Adipocyte (in vitro differentiated cells): ENCODE measurements around the gene RPS19BP1.
A peak's percentile ranks its signal among the peaks of the same experiment; 100 is the strongest.

Source experiments
- DNase-seq: peaks from one replicate; pipeline ENCODE4 v3.0.0-alpha.2; 2015; ENCODE audit warnings: low read depth
- H3K27me3 ChIP-seq: replicated peaks from 2 replicates; pipeline ENCODE4 v1.7.0; 2013; ENCODE audit warnings: mild to moderate bottlenecking, low read length, moderate library complexity; ENCODE audit not compliant: control insufficient read depth, insufficient read depth
- H3K36me3 ChIP-seq: 2 replicates; pipeline ENCODE4 v1.7.0; 2013; ENCODE audit warnings: low read length, mild to moderate bottlenecking, moderate library complexity; ENCODE audit not compliant: control insufficient read depth, insufficient read depth, severe bottlenecking
- H3K4me1 ChIP-seq: 2 replicates; pipeline ENCODE4 v1.7.0; 2013; ENCODE audit warnings: mild to moderate bottlenecking, low read length, moderate library complexity; ENCODE audit not compliant: control insufficient read depth, insufficient read depth
- H3K4me3 ChIP-seq: 2 replicates; pipeline ENCODE4 v1.7.0; 2013; ENCODE audit warnings: mild to moderate bottlenecking, low read length, moderate library complexity
- H3K9ac ChIP-seq: 2 replicates; pipeline ENCODE4 v1.7.0; 2013; ENCODE audit warnings: mild to moderate bottlenecking, low read length, moderate library complexity
- H3K9me3 ChIP-seq: 2 replicates; pipeline ENCODE4 v1.7.0; 2013; ENCODE audit warnings: mild to moderate bottlenecking, low read length, moderate library complexity; ENCODE audit not compliant: control insufficient read depth

The RPS19BP1 gene

GRCh38 chr22:39570226-39570625, 37.7 kb upstream of the RPS19BP1 start:
- Histone ChIP-seq H3K4me1 (peaks cover 7% of the 10 kb centered on the region), H3K9me3 (no peaks in the 10 kb centered on the region), H3K27me3 (peaks cover 22% of the 10 kb centered on the region), H3K36me3 (no peaks in the 10 kb centered on the region), H3K9ac (no peak overlapping the region), H3K4me3 (no peak overlapping the region)
- DNase-seq, result no peak

GRCh38 chr22:39569066-39569465, 36.5 kb upstream of the RPS19BP1 start:
- peaks cover 30% of the 10 kb centered on the region for H3K27me3 ChIP-seq
- H3K4me3 ChIP-seq, result no peak overlapping the region
- no peaks in the 10 kb centered on the region for H3K4me1 ChIP-seq
- no peak for DNase-seq
- no peaks in the 10 kb centered on the region for H3K36me3 ChIP-seq
- no peak overlapping the region for H3K9ac ChIP-seq
- no peaks in the 10 kb centered on the region for H3K9me3 ChIP-seq

GRCh38 chr22:39568278-39568981, 35.9 kb upstream of the RPS19BP1 start:
- Histone ChIP-seq H3K9ac (no peak overlapping the region), H3K27me3 (peaks cover 34% of the 10 kb centered on the region), H3K4me3 (no peak overlapping the region), H3K36me3 (no peaks in the 10 kb centered on the region), H3K9me3 (no peaks in the 10 kb centered on the region), H3K4me1 (no peaks in the 10 kb centered on the region)
- DNase-seq, result no peak

- H3K4me3 ChIP-seq, result no peak overlapping the region
- H3K36me3 ChIP-seq, result no peaks in the 10 kb centered on the region
- peaks cover 44% of the 10 kb centered on the region for H3K27me3 ChIP-seq
- no peaks in the 10 kb centered on the region for H3K9me3 ChIP-seq
- H3K4me1 ChIP-seq, result no peaks in the 10 kb centered on the region
- DNase-seq, result no peak
- no peak overlapping the region for H3K9ac ChIP-seq
Measured at GRCh38 chr22:39567135-39567946, 34.8 kb upstream of the RPS19BP1 start.

GRCh38 chr22:39565414-39565944, 32.9 kb upstream of the RPS19BP1 start:
- H3K36me3 ChIP-seq, result no peaks in the 10 kb centered on the region
- no peak overlapping the region for H3K9ac ChIP-seq
- no peak overlapping the region for H3K4me3 ChIP-seq
- DNase-seq, result no peak
- no peaks in the 10 kb centered on the region for H3K9me3 ChIP-seq
- no peaks in the 10 kb centered on the region for H3K4me1 ChIP-seq
- H3K27me3 ChIP-seq, result peaks cover 55% of the 10 kb centered on the region

GRCh38 chr22:39563571-39564428, 31.3 kb upstream of the RPS19BP1 start:
- no peak overlapping the region for H3K9ac ChIP-seq
- no peaks in the 10 kb centered on the region for H3K9me3 ChIP-seq
- H3K4me3 ChIP-seq, result no peak overlapping the region
- H3K36me3 ChIP-seq, result no peaks in the 10 kb centered on the region
- H3K27me3 ChIP-seq, result peaks cover 67% of the 10 kb centered on the region
- no peak for DNase-seq
- peaks cover 3% of the 10 kb centered on the region for H3K4me1 ChIP-seq

DNA sequence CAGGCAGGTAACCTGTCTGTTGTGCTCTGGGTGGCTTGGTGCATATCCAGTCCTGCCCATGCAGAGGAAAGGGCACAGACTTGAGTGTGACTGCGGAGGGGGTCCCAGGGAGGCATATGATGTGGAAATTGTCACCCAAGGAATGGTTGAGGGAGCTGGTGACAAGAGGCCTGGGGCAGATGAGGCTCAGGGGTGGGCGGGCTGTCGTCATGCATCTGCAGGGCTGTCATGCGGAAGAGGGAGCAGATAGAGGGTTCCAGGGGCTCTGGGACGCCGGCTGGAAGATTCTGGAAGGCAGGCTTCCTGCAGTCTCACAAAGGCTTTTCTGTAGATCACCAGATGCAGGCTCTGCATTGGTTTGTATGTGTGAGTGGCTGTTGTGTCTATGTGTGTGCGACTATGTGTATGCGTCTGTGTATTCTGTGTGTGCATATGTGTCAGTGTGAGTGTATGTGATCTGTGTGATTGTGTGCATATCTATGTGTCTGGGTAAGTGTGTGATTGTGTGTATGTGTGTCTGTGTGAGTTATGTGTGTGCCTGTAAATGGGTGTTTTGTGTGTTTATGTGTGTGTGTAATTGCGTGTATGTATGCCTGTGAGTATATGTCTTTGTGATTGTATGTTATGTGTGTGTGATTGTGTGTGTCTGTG, 30.4 kb upstream of the RPS19BP1 start:
- H3K4me1 ChIP-seq, result peaks cover 3% of the 10 kb centered on the region
- peaks cover 70% of the 10 kb centered on the region for H3K27me3 ChIP-seq
- no peaks in the 10 kb centered on the region for H3K36me3 ChIP-seq
- H3K9me3 ChIP-seq, result no peaks in the 10 kb centered on the region
- no peak for DNase-seq
- no peak overlapping the region for H3K9ac ChIP-seq
- no peak overlapping the region for H3K4me3 ChIP-seq

DNA sequence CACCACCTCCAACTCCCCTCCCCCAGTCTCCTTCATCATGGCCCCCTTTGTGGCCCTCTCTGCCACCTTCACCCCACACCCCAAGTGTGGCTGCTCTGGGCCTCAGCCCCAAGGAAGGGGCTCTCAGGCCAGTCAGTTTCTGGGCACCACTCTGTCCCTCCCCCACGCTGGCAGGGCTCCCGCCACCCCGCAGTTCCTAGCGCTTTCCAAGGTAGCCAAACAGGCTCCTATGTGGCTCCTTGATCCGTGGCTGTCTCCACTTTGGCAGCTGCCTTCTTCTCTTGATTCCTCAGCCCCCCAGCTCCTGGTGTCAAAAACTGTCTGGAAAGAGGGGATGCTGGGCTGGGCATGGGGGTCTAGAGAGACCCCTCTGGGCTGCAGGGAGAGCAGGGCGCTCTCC, 27.6 kb upstream of the RPS19BP1 start:
- peaks cover 75% of the 10 kb centered on the region for H3K27me3 ChIP-seq
- H3K9me3 ChIP-seq, result no peaks in the 10 kb centered on the region

GRCh38 chr22:39559456-39560105, 27.0 kb upstream of the RPS19BP1 start:
- no peaks in the 10 kb centered on the region for H3K9me3 ChIP-seq
- H3K27me3 ChIP-seq, result peaks cover 70% of the 10 kb centered on the region
- H3K9ac ChIP-seq, result no peak overlapping the region
- no peaks in the 10 kb centered on the region for H3K36me3 ChIP-seq
- DNase-seq, result peak; percentile 29
- H3K4me3 ChIP-seq, result no peak overlapping the region
- H3K4me1 ChIP-seq, result peaks cover 3% of the 10 kb centered on the region

More for the DNA sequence above, 27.6 kb upstream of the RPS19BP1 start:
- Histone ChIP-seq H3K4me1 (peaks cover 3% of the 10 kb centered on the region), H3K4me3 (no peak overlapping the region), H3K9ac (no peak overlapping the region), H3K36me3 (no peaks in the 10 kb centered on the region)
- DNase-seq, result no peak

DNA sequence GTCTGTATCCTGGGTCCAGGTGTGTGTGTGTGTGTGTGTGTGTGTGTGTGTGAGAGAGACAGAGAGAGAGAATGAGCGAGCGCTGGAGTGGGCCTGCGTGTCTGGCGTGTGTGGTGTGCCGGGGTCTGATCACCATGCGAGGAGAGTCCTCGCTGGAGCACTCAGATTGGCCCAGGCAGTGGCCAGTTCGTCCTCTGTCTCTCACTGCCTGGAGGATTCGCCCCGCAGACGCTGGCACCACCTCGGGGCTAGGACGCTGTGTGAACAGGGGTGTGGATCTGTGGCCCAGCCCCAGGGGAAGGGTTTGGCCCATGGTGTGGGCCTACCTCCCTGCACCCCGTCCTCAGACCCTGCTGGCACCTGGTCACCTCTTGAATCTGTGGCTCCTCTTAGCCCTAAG, 26.4 kb upstream of the RPS19BP1 start:
- Histone ChIP-seq H3K4me3 (no peak overlapping the region), H3K9ac (no peak overlapping the region), H3K4me1 (peaks cover 3% of the 10 kb centered on the region), H3K9me3 (no peaks in the 10 kb centered on the region), H3K36me3 (no peaks in the 10 kb centered on the region), H3K27me3 (peaks cover 69% of the 10 kb centered on the region)
- no peak for DNase-seq
